HG03060 (cell line): ENCODE results near the gene PLEKHH2.
"Not testable (repeated sequence)": the region's sequence is repeated elsewhere in the genome, so short reads cannot be mapped to it uniquely, and the experiment has no call there.

Experiments
- ATAC-seq: cut with Tn5 transposase; IDR thresholded peaks from one replicate; pipeline ENCODE4 v1.9.1; 2021; ENCODE audit warnings: low read depth, moderate number of reproducible peaks; ENCODE audit not compliant: unreplicated experiment

Gene PLEKHH2

GRCh38 chr2:43637030-43637803 lies at the start of gene PLEKHH2:
Gene PLEKHH2, plus strand, starts transcription at chr2:43637260. Its CDS starts 7,414 bp downstream, at chr2:43644674.
- peak; percentile 87 for ATAC-seq

DNA sequence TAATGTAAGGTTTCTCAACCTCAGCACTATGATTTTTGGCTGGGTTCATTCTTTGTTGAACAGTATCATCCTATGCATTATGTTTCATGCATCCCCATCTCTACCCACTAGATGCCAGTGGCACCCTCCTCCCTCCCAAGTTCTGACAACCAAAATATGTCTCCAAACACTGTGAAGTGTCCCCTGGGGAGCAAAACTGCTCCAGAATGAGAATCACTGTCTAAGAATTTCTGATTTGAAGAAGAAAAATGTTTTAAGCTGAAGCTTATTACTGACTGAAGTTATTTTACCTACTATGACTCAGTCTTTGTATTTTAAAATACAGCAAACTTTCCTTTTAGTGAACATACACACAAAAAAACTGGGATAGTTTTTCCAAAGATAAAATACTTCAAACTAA lies 44.6 kb upstream of the PLEKHH2 start:
- ATAC-seq: no peak

DNA sequence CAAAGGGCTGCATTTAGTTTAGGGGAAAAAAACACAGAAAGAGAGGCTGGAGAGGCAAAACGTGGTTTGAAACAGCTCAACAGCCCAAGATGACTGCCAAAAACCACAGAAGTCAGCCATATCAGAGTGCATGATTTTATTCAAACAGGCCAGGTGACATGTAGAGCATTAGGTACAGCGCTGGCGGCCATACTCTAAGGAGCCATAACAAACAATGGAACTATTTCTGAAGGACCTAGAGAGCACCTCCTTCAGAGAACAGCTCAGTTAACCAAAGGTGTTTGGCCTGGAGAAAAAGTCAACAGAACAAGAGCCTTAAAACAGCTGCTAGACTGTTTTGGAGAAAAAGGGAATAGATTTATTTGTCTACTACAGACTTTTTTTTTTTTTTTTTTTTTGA lies 43.8 kb upstream of the PLEKHH2 start:
- no peak for ATAC-seq

DNA sequence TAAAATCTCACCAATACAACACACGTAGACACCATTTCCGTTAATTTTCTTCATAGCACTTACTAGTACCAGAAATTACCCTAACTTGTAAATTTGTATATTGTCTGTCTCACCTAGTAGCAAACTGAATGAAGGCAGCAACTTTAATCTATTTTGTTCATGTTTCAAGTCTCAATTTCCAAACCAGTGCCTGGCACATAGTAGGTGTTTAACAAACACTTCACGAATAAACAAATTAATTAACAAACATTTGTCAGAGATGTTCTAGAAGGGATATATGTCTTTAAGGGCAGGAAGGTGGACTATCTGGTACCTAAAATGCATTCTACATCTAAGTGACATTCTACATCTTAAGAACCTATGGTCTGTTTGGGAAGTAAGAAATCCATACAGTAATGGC lies 42.2 kb upstream of the PLEKHH2 start:
- ATAC-seq: no peak

GRCh38 chr2:43595603-43596412 lies 41.3 kb upstream of the PLEKHH2 start, which contains the start of gene THADA:
Gene THADA, minus strand, starts transcription at chr2:43596038. Its CDS starts 3,646 bp downstream, at chr2:43592392.
- peak; percentile 94 for ATAC-seq

DNA sequence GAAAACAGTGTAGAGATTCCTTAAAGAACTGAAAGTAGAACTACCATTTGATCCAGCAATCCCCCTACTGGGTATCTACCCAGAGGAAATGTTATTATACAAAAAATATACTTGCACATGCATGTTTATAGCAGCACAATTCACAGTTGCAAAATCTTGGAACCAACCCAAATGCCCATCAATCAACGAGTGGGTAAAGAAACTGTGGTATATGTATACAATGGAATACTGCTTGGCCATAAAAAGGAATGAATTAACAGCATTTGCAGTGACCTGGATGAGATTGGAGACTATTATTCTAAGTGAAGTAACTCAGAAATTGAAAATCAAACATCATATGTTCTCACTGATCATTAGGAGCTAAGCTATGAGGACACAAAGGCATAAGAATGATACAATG lies 36.5 kb upstream of the PLEKHH2 start:
- not testable (repeated sequence) for ATAC-seq

DNA sequence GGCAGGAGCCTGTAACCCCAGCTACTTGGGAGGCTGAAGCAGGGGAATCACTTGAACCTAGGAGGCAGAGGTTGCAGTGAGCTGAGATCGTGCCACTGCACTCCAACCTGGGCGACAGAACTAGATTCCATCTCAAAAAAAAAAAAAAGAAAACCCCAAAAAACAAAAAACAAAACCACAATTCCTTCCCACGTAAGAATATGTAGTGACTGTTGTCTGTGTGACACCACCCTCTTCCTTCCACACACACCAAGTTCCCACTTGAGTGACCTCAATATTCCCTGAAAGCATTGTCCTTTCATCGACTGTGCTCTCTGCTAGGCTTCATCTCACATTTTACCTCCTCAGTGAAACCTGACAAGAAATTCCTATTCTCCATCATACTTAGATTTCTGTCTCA lies 32.4 kb upstream of the PLEKHH2 start:
- ATAC-seq: no peak

DNA sequence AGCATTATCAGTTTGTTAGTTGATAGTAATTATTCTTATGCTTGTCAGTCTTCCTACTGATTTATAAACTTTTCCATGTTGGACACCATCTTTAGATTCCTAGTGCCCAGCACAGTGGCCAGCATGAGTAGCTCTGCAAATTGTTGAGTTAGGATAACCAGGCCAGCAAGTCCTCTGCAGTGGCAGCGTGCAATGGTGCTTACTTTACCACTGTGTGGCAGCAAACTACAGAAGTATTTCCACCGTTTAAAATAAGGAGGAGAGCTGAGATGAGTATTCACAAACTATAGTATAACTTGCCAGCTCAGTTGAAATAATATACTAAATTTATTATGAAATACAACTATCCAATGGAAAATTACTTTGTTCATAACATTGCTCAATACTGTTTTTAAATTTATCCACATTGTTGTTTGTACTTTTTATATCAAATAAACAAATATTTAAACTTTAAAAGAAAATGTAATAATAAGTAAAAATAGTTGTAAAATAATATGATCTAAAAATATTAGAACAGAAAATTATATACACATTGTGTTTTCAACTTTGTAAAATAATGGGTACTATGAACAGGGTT lies 31.9 kb upstream of the PLEKHH2 start:
- ATAC-seq: no peak

GRCh38 chr2:43605851-43606250 lies 31.2 kb upstream of the PLEKHH2 start:
- no peak for ATAC-seq

DNA sequence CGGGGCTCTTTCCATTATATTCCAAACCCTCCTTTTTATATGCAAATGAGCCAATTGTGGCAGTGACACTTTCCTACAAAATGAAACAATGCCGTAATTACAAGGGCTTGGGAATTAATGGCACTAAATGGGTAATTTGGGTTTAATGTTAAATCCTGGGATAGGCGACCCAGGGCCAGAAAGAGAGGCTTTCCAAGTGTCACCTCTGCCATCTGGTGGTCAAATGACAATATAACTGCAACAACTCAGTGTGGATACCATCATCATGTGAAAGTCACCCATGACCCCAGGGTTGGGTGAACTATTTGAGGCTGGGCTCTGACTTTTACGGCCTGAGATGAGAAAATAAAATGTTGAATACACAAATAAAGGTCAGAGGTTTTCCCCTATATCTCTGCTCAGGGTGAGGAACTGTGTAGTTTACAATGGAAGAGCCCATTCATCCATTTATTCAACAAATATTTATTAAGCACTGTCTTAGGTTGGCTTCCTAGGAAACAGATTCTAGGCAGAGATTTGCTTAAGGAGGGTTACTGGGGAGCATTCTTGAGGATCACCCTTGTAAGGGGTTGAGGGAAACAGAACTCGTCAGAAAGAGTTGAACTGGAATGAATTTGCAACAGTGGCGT lies 27.7 kb upstream of the PLEKHH2 start:
- ATAC-seq: no peak

DNA sequence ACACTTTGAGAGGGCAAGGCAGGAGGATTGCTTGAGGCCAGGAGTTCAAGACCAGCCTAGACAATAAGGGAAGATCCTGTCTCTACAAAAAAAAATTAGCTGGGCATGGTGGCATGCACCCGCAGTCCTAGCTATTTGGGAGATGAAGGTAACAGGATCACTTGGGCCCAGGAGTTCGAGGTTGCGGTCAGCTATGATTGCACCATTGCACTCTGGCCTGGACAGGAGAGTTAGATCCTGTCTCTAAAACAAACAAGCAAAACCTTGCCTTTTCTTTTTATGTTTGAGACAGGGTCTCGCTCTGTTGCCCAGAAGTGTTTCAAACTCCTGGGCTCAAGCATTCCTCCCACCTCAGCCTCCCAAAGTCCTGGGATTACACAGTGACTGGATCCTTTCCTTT lies 26.7 kb upstream of the PLEKHH2 start:
- ATAC-seq: no peak

- peak; percentile 44 for ATAC-seq
These were observed 24.8 kb upstream of the PLEKHH2 start for GRCh38 chr2:43611987-43612894.

- no peak for ATAC-seq
These were observed 24.1 kb upstream of the PLEKHH2 start for GRCh38 chr2:43612944-43613343.

GRCh38 chr2:43616967-43617680 lies 19.9 kb upstream of the PLEKHH2 start:
- no peak for ATAC-seq

DNA sequence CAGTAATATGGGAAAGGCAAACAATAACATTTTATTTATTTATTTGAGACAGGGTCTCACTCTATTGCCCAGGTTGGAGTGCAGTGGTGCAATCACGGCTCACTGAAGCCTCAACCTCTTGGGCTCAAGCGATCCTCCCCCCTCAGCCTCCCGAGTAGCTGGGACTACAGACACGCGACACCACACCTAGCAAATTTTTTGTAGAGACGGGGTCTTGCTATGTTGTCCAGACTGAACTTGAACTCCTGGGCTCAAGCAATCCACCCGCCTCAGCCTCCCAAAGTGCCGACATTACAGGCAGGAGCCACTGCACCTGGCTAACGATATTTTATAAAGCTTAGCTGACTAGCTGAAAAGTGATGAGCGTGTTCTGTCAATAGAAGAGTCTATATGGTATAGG lies 17.5 kb upstream of the PLEKHH2 start:
- ATAC-seq: no peak

- no peak for ATAC-seq
These were observed 14.1 kb upstream of the PLEKHH2 start for GRCh38 chr2:43622931-43623451.

DNA sequence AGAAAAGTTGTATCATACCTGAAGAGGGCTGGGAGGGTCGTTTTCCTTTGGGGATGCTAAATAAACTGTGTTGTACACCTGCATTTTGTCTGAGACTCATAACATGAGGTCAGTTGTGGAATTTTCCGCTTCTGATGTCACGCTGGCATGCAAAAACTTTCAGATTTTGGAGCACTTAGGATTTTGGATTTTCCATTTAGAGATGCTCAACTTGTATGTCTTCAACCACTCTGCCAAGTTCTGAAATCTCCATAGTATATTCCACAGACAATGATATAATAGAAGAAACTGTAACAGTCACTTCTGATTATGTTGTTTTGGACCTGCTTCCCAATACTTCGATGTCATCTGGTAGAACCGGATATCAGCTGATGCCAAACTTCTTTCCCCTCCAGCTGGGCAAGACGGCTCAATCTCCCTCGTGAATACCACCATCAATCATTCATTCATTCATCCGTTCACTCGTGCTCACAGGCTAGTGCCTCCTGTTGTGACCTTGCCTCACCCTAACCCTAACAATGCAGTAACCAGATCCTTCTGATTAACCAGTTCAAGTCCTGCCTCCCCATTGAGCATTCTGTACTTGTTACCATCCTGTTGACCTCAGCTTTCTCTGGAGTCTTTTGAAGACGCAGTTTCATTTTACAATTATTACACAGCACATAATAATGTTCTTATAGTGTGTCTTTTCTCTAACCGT lies 5.3 kb upstream of the PLEKHH2 start:
- no peak for ATAC-seq

DNA sequence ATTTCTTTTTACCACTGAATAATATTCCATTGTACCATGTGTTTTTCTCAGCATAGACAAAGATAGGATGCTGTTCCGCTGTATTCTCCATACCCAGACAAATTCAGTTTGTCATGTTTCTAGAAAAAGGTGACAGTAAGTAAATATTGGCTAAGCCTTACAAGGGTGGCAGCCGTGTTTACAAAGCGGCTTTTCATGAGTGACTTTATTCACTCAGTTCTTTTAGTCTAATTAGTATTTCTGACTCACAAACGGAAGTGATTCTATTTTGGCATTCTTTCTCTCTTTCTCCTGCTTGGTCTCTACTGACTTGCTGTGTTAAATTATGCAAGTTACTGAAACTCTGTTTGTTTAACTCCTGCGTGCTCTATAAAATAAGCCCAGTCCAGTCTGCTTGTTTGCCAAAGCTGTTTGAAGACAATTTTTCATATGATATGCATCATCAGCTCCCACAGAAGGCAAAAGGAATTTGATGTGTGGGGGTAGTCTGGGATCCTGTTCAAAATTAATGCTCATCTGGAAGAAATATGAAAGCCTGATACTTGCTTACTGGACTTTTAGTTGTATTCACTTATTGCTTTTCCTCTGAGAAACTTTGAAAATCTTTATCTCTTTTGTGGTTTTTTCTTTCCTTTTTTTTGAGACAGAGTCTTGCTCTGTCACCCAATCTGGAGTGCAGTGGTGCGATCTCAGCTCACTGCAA lies 2.3 kb upstream of the PLEKHH2 start:
- no peak for ATAC-seq
